GM12873 (cell line): ENCODE data around the gene KCNB1.

ENCODE experiments used
- CTCF ChIP-seq: IDR thresholded peaks from 2 replicates; pipeline ENCODE4 v1.5.1; 2012; ENCODE audit warnings: low read depth, mild to moderate bottlenecking, moderate library complexity, low read length, control low read depth; ENCODE audit not compliant: insufficient read depth; ENCODE audit errors: missing control alignments

The KCNB1 gene

GRCh38 chr20:49345524-49345923 is 136.9 kb downstream of the KCNB1 start:
- TF ChIP-seq CTCF: no peak

GRCh38 chr20:49344975-49345374 is 137.5 kb downstream of the KCNB1 start:
- no peak for TF ChIP-seq CTCF

- TF ChIP-seq CTCF: no peak
Measured at GRCh38 chr20:49344140-49344539, 138.3 kb downstream of the KCNB1 start.

- TF ChIP-seq CTCF: no peak
Measured at GRCh38 chr20:49343246-49343645, 139.2 kb downstream of the KCNB1 start.

- TF ChIP-seq CTCF: no peak
Measured at GRCh38 chr20:49340161-49340966, 142.1 kb downstream of the KCNB1 start.

GRCh38 chr20:49339123-49339522 is 143.3 kb downstream of the KCNB1 start:
- no peak for TF ChIP-seq CTCF

- TF ChIP-seq CTCF: no peak
Measured at GRCh38 chr20:49338061-49338460, 144.4 kb downstream of the KCNB1 start.
